GM13976 (cell line): ENCODE measurements around the gene CELF2.

Source experiments
- DNase-seq: peaks from one replicate; pipeline ENCODE4 v3.0.0; 2012; ENCODE audit warnings: low spot score
- CTCF ChIP-seq: IDR thresholded peaks from 2 replicates; pipeline ENCODE4 v1.5.1; 2012; ENCODE audit warnings: borderline replicate concordance, mild to moderate bottlenecking; ENCODE audit not compliant: insufficient read depth; ENCODE audit errors: extremely low read depth, missing control alignments, control extremely low read depth
- in situ Hi-C: fragments of 300-500 bp; cut with MboI; formaldehyde crosslinking; loops from one replicate; pipeline ENCODE4 v1.12.0; 2022; ENCODE audit warnings: low sequenced_read_pairs, mixed read lengths, inconsistent platforms; ENCODE audit not compliant: unreplicated experiment

The CELF2 gene

GRCh38 chr10:11386044-11386443 is 368.4 kb downstream of the CELF2 start:
- no peak for DNase-seq
- no peak for TF ChIP-seq CTCF
- in situ Hi-C loops, result no loop called here
